Natural killer cell (primary cell): ENCODE measurements around the gene PSMA7. TPM values are rescaled to one million over a fixed set of nuclear protein-coding genes. Genes with fewer than 3 reads are reported as not detected.

Experiments
- ATAC-seq, 3 donors: fragments of 150-1000 bp in 2 of 3; fragments of 200-7000 bp in 1 of 3; cut with Tn5 transposase; 1 replicate in 1 of 3; 2 replicates in 2 of 3; pipeline ENCODE4 v1.10.0; 2021; ENCODE audit warnings: mild to moderate bottlenecking in 2 of 3, moderate library complexity in 2 of 3
- DNase-seq, 2 donors: peaks; one replicate each; pipeline versions ENCODE4 v3.0.0 to v3.0.0-alpha.2; 2013 to 2021; ENCODE audit warnings: mixed read lengths in 1 of 2
- H3K27ac ChIP-seq: one replicate; pipeline ENCODE4 v1.5.1; 2013; ENCODE audit warnings: mild to moderate bottlenecking, low read length
- H3K27me3 ChIP-seq: one replicate; pipeline ENCODE4 v1.6.1; 2013; ENCODE audit warnings: low read length; ENCODE audit not compliant: control insufficient read depth, insufficient read depth
- H3K36me3 ChIP-seq: one replicate; pipeline ENCODE4 v1.6.1; 2013; ENCODE audit warnings: low read length; ENCODE audit not compliant: control insufficient read depth, insufficient read depth
- H3K4me1 ChIP-seq: one replicate; pipeline ENCODE4 v1.6.1; 2013; ENCODE audit warnings: low read length; ENCODE audit not compliant: control insufficient read depth, insufficient read depth
- H3K4me3 ChIP-seq: one replicate; pipeline ENCODE4 v1.5.1; 2013; ENCODE audit warnings: low read length
- H3K9me3 ChIP-seq: one replicate; pipeline ENCODE4 v1.6.1; 2013; ENCODE audit warnings: low read length; ENCODE audit not compliant: control insufficient read depth, insufficient read depth
- H3K27ac Mint-ChIP-seq, 2 donors: one replicate each; pipeline ENCODE4 v1.8.0; 2022; ENCODE audit warnings: mild to moderate bottlenecking in 2 of 2, mixed read lengths in 2 of 2, moderate library complexity in 1 of 2
- H3K27me3 Mint-ChIP-seq, 2 donors: one replicate each; pipeline ENCODE4 v1.8.0; 2022; ENCODE audit warnings: low read depth in 2 of 2, mixed read lengths in 2 of 2
- H3K36me3 Mint-ChIP-seq: one replicate; pipeline ENCODE4 v1.8.0; 2022; ENCODE audit warnings: mixed read lengths
- H3K4me1 Mint-ChIP-seq, 2 donors: one replicate each; pipeline ENCODE4 v1.8.0; 2022; ENCODE audit warnings: mixed read lengths in 2 of 2
- H3K4me3 Mint-ChIP-seq: one replicate; pipeline ENCODE4 v1.8.0; 2022; ENCODE audit warnings: mild to moderate bottlenecking, moderate library complexity, mixed read lengths
- H3K9me3 Mint-ChIP-seq, 2 donors: one replicate each; pipeline ENCODE4 v1.8.0; 2022; ENCODE audit warnings: mixed read lengths in 2 of 2
- WGBS: methylation state at CpG from one replicate; pipeline ENCODE4 v1.1.7; 2013; ENCODE audit warnings: missing lambda C conversion rate; ENCODE audit not compliant: insufficient coverage; 5-methylcytosine and 5-hydroxymethylcytosine counted together
- intact Hi-C: fragments of 100-400 bp; cut with micrococcal nuclease; formaldehyde crosslinking; loops from one replicate; pipeline ENCODE4 v1.14.2; 2022
- total RNA-seq, 4 donors: library from RNA; stranded (reverse); fragments of 120-200 nt in 1 of 4; gene quantifications; one replicate each; pipeline versions ENCODE4 v1.2.3 to v1.2.4, GENCODE V29; 2013 to 2022
- TF ChIP-seq, protein P1 (sequence below): fragments of 200-600 bp; IDR thresholded peaks from one replicate; pipeline ENCODE4 v1.8.0; 2022; ENCODE audit warnings: antibody characterized with exemption

The PSMA7 gene
- total RNA-seq, 3 donors from 2014 or later (not counting 1 experiment from before 2014, with no cell fraction given): 154 to 177 (median 168) TPM

DNA sequence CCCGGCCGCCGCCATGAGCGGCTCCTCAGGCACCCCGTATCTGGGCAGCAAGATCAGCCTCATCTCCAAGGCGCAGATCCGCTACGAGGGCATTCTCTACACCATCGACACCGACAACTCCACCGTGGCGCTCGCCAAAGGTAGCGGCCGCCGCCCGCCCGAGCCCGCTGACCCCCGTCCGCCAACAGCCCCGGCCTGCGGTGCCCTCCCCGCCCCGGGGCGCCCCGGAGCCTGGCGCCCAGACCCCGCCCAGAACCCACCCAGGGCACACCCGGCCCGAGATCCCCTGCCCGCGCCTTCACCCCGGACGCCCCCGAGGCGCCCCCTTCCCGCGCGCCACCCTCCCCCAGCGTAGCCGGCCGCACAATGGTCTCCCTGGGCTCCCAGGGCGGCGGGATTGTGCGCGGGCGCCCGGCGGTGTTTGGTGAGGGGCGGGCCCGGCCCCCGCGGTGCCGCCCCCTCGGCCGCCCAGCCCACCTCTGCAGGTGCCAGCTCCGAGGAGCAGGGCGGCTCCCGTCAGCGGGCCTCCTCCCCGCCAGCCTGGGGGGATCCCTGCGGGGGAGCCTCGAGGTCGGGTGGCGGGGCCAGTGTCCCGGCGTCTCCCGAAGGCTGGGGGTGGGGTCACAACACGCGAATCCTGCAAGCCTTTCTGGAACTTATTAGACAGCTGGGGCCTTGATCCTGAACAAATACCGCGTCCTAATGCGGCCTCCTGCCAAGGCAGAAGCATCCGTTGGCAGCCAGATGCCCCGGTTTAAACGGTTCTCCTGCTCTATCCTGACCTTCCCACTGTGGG lies 20.3 kb downstream of the PSMA7 start:
- peak overlapping the region; percentile 46 for H3K27ac ChIP-seq
- intact Hi-C loops: loop anchor here (1.0 to 2.0 kb wide), 2 partner anchors 14 to 20 kb away; partner anchors contain the start of genes PSMA7 and SS18L1
- no peaks in the 10 kb centered on the region for H3K27me3 ChIP-seq
- peak overlapping the region; percentile 63 to 86 for H3K27ac Mint-ChIP-seq
- WGBS: under 1% methylated on average over 77 of the region's 77 CpGs
- H3K4me3 Mint-ChIP-seq: peak overlapping the region; percentile 83
- peaks cover 6% of the 10 kb centered on the region for H3K36me3 Mint-ChIP-seq
- peak overlapping the region; percentile 49 for H3K4me3 ChIP-seq
- no peaks in the 10 kb centered on the region for H3K9me3 ChIP-seq
- peaks cover 28 to 36% of the 10 kb centered on the region in 2 donors for H3K4me1 Mint-ChIP-seq
- TF ChIP-seq, protein P1, sequence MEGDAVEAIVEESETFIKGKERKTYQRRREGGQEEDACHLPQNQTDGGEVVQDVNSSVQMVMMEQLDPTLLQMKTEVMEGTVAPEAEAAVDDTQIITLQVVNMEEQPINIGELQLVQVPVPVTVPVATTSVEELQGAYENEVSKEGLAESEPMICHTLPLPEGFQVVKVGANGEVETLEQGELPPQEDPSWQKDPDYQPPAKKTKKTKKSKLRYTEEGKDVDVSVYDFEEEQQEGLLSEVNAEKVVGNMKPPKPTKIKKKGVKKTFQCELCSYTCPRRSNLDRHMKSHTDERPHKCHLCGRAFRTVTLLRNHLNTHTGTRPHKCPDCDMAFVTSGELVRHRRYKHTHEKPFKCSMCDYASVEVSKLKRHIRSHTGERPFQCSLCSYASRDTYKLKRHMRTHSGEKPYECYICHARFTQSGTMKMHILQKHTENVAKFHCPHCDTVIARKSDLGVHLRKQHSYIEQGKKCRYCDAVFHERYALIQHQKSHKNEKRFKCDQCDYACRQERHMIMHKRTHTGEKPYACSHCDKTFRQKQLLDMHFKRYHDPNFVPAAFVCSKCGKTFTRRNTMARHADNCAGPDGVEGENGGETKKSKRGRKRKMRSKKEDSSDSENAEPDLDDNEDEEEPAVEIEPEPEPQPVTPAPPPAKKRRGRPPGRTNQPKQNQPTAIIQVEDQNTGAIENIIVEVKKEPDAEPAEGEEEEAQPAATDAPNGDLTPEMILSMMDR: no peak
- H3K9me3 Mint-ChIP-seq: no peaks in the 10 kb centered on the region
- ATAC-seq (no peak), DNase-seq (peak; percentile 28 to 66)
- no peaks in the 10 kb centered on the region for H3K27me3 Mint-ChIP-seq
- H3K36me3 ChIP-seq: peaks cover 22% of the 10 kb centered on the region
- H3K4me1 ChIP-seq: peaks cover 39% of the 10 kb centered on the region

GRCh38 chr20:62121776-62122653 lies 21.2 kb downstream of the PSMA7 start, which contains the start of gene LSM14B:
LSM14B (plus strand) TSS chr20:62122475; CDS start chr20:62122667, 192 bp downstream.
- Mint-ChIP-seq H3K27ac (peak within 1 kb of the TSS; percentile 81 to 86), H3K4me3 (peak within 1 kb of the TSS; percentile 83), H3K36me3 (no peaks in the 10 kb centered on the region), H3K4me1 (peaks cover 21 to 43% of the 10 kb centered on the region in 2 donors), H3K9me3 (no peaks in the 10 kb centered on the region), H3K27me3 (peaks cover 0 to 2% of the 10 kb centered on the region in 2 donors)
- intact Hi-C loops: loop anchor here (1.0 to 2.0 kb wide), 3 partner anchors 15 to 55 kb away; partner anchors contain the start of genes PSMA7 and SS18L1
- Histone ChIP-seq H3K27ac (peak within 1 kb of the TSS; percentile 77), H3K4me3 (peak within 1 kb of the TSS; percentile 49), H3K4me1 (peaks cover 47% of the 10 kb centered on the region), H3K27me3 (no peaks in the 10 kb centered on the region), H3K9me3 (peaks cover 4% of the 10 kb centered on the region), H3K36me3 (peaks cover 14% of the 10 kb centered on the region)
- DNase-seq (peak; percentile 94 to 98), ATAC-seq (peak; percentile 78 to 90 (median 78))
- under 1% methylated on average over 124 of the region's 124 CpGs for WGBS
- TF ChIP-seq, protein P1: no peak

DNA sequence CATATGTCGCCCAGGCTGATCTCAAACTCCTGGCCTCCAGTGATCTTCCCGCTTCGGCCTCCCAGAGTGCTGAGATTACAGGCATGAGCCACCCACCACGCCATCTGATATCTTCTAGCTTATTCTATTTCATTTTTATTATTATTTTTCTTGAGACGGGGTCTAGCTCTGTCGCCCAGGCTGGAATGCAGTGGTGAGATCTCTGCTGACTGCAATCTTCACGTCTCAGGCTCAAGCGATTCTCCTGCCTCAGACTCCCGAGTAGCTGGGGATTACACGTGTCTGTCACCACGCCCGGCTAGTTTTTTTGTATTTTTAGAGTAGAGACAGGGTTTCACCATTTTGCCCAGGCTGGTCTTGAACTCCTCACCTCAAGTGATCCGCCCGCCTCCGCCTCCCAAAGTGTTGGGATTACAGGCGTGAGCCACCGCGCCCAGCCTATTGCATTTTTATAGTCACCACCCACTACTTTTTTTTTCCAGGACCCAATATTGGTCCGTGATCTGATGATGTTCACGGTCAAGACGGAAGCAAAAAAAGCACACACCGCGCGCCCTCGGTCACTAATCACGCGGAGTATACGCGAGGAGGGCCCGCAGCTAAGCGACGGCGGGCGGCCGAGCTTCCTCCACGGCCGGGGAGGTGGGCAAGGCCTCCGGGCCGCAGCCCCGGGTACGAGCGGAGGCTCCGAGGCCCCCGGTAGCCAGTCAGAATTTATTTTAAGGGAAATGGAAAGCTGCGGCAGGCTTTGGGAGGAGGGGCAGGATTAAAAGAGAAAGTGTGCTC lies 22.0 kb downstream of the PSMA7 start:
- Mint-ChIP-seq H3K9me3 (no peaks in the 10 kb centered on the region), H3K27me3 (peaks cover 0 to 2% of the 10 kb centered on the region in 2 donors), H3K27ac (peak overlapping the region; percentile 81 to 86), H3K36me3 (no peaks in the 10 kb centered on the region), H3K4me1 (peaks cover 21 to 43% of the 10 kb centered on the region in 2 donors), H3K4me3 (peak overlapping the region; percentile 79)
- Histone ChIP-seq H3K4me3 (peak overlapping the region; percentile 43), H3K4me1 (peaks cover 55% of the 10 kb centered on the region), H3K27ac (peak overlapping the region; percentile 77), H3K27me3 (no peaks in the 10 kb centered on the region), H3K36me3 (peaks cover 9% of the 10 kb centered on the region), H3K9me3 (peaks cover 9% of the 10 kb centered on the region)
- 21% methylated on average over 45 of the region's 45 CpGs for WGBS
- DNase-seq (peak in 1 of 2 donors; percentile 38), ATAC-seq (peak in 1 of 3 donors; percentile 0)
- TF ChIP-seq, protein P1: no peak
- intact Hi-C loops: loop anchor here (2.0 kb wide), 1 partner anchor 54 kb away; no protein-coding TSS in a partner anchor
